WTC11 (cell line): ENCODE measurements around the gene ADCY2. TPM values are rescaled to one million over a fixed set of nuclear protein-coding genes. Genes with fewer than 3 reads are reported as not detected.
A peak's percentile ranks its signal among the peaks of the same experiment; 100 is the strongest.

Experiments
- ATAC-seq: fragments of 200-7000 bp; cut with Tn5 transposase; 2 replicates; pipeline ENCODE4 v1.10.0; 2021; ENCODE audit warnings: mild to moderate bottlenecking, moderate library complexity
- CTCF ChIA-PET: fragments of 300-600 bp; sonication (Branson Sonifier 250); formaldehyde crosslinking; loops from one replicate; lab custom pipeline; 2021; ENCODE audit warnings: antibody characterized with exemption; lab: Charles Lee
- POLR2A ChIA-PET: fragments of 350-600 bp; sonication (Branson Sonifier 250); formaldehyde crosslinking; loops from one replicate; lab custom pipeline; 2021; ENCODE audit warnings: antibody characterized with exemption; lab: Charles Lee
- DNase-seq: peaks from one replicate; pipeline ENCODE4 v3.0.0; 2021; ENCODE audit warnings: low spot score
- H3K27ac Mint-ChIP-seq: 2 replicates; pipeline ENCODE4 v1.8.0; 2021; ENCODE audit warnings: mixed read lengths
- H3K27me3 Mint-ChIP-seq: 2 replicates; pipeline ENCODE4 v1.8.0; 2021; ENCODE audit warnings: low read depth, mild to moderate bottlenecking, moderate library complexity, mixed read lengths
- H3K36me3 Mint-ChIP-seq: 2 replicates; pipeline ENCODE4 v1.8.0; 2021; ENCODE audit warnings: mixed read lengths
- H3K4me1 Mint-ChIP-seq: 2 replicates; pipeline ENCODE4 v1.8.0; 2022; ENCODE audit warnings: mixed read lengths
- H3K4me3 Mint-ChIP-seq: 2 replicates; pipeline ENCODE4 v1.8.0; 2021; ENCODE audit warnings: mild to moderate bottlenecking, moderate library complexity, mixed read lengths
- H3K9me3 Mint-ChIP-seq: 2 replicates; pipeline ENCODE4 v1.8.0; 2021; ENCODE audit warnings: mixed read lengths
- FOXK1 ChIP-seq: sonication (generic); formaldehyde crosslinking; IDR thresholded peaks from 2 replicates; pipeline ENCODE4 v1.8.0; 2022; ENCODE audit warnings: mild to moderate bottlenecking, moderate library complexity, missing genetic modification reagents
- HMGA2 ChIP-seq: fragments of 250-450 bp; sonication (Bioruptor Pico); IDR thresholded peaks from 2 replicates; pipeline ENCODE4 v1.4.0; 2021; ENCODE audit warnings: mild to moderate bottlenecking, moderate library complexity
- JAZF1 ChIP-seq: fragments of 250-450 bp; sonication (Bioruptor Pico); IDR thresholded peaks from 2 replicates; pipeline ENCODE4 v1.9.0; 2021; ENCODE audit warnings: moderate library complexity, mild to moderate bottlenecking, inconsistent platforms
- NR1H2 ChIP-seq: sonication (generic); formaldehyde crosslinking; IDR thresholded peaks from 2 replicates; pipeline ENCODE4 v1.9.0; 2021; ENCODE audit warnings: mild to moderate bottlenecking, moderate library complexity, missing genetic modification reagents
- NR3C1 ChIP-seq: sonication (generic); formaldehyde crosslinking; conservative IDR thresholded peaks from 2 replicates; pipeline ENCODE4 v1.8.1; 2023; ENCODE audit warnings: low read depth, mild to moderate bottlenecking, missing genetic modification reagents
- ZBTB21 ChIP-seq: sonication (generic); formaldehyde crosslinking; IDR thresholded peaks from 2 replicates; pipeline ENCODE4 v1.8.1; 2023; ENCODE audit warnings: mild to moderate bottlenecking, missing genetic modification reagents, borderline replicate concordance
- ZNF219 ChIP-seq: sonication (generic); formaldehyde crosslinking; IDR thresholded peaks from 2 replicates; pipeline ENCODE4 v1.8.0; 2023; ENCODE audit warnings: missing genetic modification reagents, mild to moderate bottlenecking, borderline replicate concordance
- ZNF671 ChIP-seq: fragments of 250-450 bp; sonication (Bioruptor Pico); IDR thresholded peaks from 2 replicates; pipeline ENCODE4 v1.8.0; 2021; ENCODE audit warnings: mild to moderate bottlenecking
- total RNA-seq: library from RNA; stranded (reverse); gene quantifications from 3 replicates; pipeline ENCODE4 v1.2.3, GENCODE V29; 2021
- TF ChIP-seq, protein P1 (sequence below): sonication (generic); formaldehyde crosslinking; IDR thresholded peaks from 2 replicates; pipeline ENCODE4 v1.8.1; 2022; ENCODE audit warnings: mild to moderate bottlenecking, moderate library complexity, missing genetic modification reagents
- TF ChIP-seq, protein P2 (sequence below): sonication (generic); formaldehyde crosslinking; IDR thresholded peaks from 2 replicates; pipeline ENCODE4 v1.8.1; 2023; ENCODE audit warnings: mild to moderate bottlenecking, missing genetic modification reagents, moderate library complexity
- TF ChIP-seq, protein P3 (sequence below): sonication (generic); formaldehyde crosslinking; IDR thresholded peaks from 2 replicates; pipeline ENCODE4 v1.8.1; 2022; ENCODE audit warnings: mild to moderate bottlenecking, missing genetic modification reagents, moderate library complexity, borderline replicate concordance
- TF ChIP-seq, protein P4 (sequence below): sonication (generic); formaldehyde crosslinking; IDR thresholded peaks from 2 replicates; pipeline ENCODE4 v1.8.0; 2022; ENCODE audit warnings: mild to moderate bottlenecking, missing genetic modification reagents
- TF ChIP-seq, protein P5 (sequence below): sonication (generic); formaldehyde crosslinking; IDR thresholded peaks from 2 replicates; pipeline ENCODE4 v1.8.0; 2023; ENCODE audit warnings: missing genetic modification reagents
- TF ChIP-seq, protein P6 (sequence below): sonication (generic); formaldehyde crosslinking; IDR thresholded peaks from 2 replicates; pipeline ENCODE4 v1.8.1; 2023; ENCODE audit warnings: mild to moderate bottlenecking, missing genetic modification reagents, moderate library complexity
- TF ChIP-seq, protein P7 (sequence below): fragments of 250-450 bp; sonication (Bioruptor Pico); conservative IDR thresholded peaks from 2 replicates; pipeline ENCODE4 v1.9.0; 2021; ENCODE audit warnings: mild to moderate bottlenecking
- TF ChIP-seq, protein P8 (sequence below): sonication (generic); formaldehyde crosslinking; IDR thresholded peaks from 2 replicates; pipeline ENCODE4 v1.8.0; 2022; ENCODE audit warnings: mild to moderate bottlenecking, missing genetic modification reagents

ADCY2 gene
- total RNA-seq, 1 experiment from 2014 or later = 142 TPM

DNA sequence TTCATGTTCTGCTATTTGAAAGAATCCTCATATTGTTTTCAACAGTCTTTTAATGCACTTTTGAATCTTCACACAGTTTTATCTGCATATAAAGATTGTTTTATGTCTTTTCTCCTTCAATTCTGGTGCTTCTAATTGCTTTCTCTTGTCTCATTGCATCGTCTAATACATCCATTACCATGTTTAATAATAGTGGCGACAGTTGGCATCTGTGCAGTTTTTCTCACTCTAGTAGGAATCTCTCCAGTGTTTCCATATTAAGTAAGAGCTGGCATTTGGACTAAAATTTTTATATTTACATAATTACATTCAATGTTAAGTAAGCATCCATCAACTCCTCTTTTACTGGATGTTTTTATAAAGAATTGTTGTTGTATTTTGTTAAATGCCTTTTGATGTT lies 49.9 kb downstream of the ADCY2 start (continued):
- TF ChIP-seq, protein P1, sequence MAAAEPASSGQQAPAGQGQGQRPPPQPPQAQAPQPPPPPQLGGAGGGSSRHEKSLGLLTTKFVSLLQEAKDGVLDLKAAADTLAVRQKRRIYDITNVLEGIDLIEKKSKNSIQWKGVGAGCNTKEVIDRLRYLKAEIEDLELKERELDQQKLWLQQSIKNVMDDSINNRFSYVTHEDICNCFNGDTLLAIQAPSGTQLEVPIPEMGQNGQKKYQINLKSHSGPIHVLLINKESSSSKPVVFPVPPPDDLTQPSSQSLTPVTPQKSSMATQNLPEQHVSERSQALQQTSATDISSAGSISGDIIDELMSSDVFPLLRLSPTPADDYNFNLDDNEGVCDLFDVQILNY (CRISPR knock-in tag) = no peak
- TF ChIP-seq JAZF1 (CRISPR knock-in tag) = no peak
- TF ChIP-seq, all 79 proteins: peak for 0

DNA sequence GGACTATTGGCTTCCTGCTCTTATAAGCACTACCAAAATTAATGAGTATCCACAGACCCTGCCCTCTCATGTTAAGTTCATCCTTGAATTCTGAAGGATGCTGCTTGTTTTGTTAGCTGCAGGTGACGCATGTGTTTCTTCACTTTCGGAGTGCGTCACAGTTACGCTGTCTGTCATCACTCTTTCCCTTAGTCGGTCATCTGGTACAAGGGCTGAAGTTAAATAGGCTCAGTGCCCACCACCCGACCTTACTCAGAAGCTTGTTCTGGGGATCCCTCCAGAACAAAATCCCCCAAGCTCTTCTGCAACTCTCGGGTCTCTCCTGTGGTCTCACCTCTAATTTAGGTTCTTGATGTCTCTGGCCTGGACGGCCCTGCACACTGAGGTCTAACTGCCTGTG lies 51.0 kb downstream of the ADCY2 start:
- no peak overlapping the region for H3K4me3 Mint-ChIP-seq
- peak overlapping the region; percentile 86 for H3K27ac Mint-ChIP-seq
- POLR2A ChIA-PET = no interaction called here
- no peak for TF ChIP-seq ZNF219 (CRISPR knock-in tag)
- no peak for TF ChIP-seq ZNF671 (CRISPR knock-in tag)
- H3K9me3 Mint-ChIP-seq = peaks cover 12% of the 10 kb centered on the region
- ATAC-seq = no peak
- H3K4me1 Mint-ChIP-seq = peaks cover 34% of the 10 kb centered on the region
- peaks cover 54% of the 10 kb centered on the region for H3K36me3 Mint-ChIP-seq
- H3K27me3 Mint-ChIP-seq = no peaks in the 10 kb centered on the region
- CTCF ChIA-PET = interaction anchor here (0.5 kb wide), 1 partner anchor 134 kb away, joined by 3 read pairs; no protein-coding TSS in a partner anchor
- DNase-seq = no peak

DNA sequence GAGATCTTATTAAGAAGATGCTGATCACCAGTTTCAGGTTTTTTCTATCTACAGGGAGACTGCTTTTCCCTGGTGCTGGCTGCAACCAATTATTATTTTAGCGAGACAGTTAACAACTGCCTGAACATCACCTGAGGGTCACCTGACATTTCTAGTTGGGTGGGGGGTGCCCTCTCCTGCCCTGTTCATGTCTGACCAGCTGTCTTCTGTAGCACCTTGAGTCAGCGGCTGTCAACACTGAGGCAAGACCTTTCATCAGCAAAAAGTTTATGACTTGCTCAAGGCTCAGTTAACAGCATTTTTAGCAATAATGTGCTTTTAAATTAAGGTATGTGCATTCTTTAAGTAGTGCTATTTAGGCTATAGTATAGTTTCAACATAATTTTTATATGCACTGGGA lies 58.0 kb downstream of the ADCY2 start:
- ChIA-PET CTCF (no interaction called here), POLR2A (no interaction called here)
- Mint-ChIP-seq H3K4me3 (no peak overlapping the region), H3K4me1 (peaks cover 50% of the 10 kb centered on the region), H3K9me3 (peaks cover 15% of the 10 kb centered on the region), H3K27ac (no peak overlapping the region; the same call in 1 of the 2 replicates), H3K36me3 (peaks cover 52% of the 10 kb centered on the region), H3K27me3 (no peaks in the 10 kb centered on the region)
- DNase-seq (no peak), ATAC-seq (peak; percentile 17)
- no peak for TF ChIP-seq NR1H2 (CRISPR knock-in tag)
- TF ChIP-seq, protein P2, sequence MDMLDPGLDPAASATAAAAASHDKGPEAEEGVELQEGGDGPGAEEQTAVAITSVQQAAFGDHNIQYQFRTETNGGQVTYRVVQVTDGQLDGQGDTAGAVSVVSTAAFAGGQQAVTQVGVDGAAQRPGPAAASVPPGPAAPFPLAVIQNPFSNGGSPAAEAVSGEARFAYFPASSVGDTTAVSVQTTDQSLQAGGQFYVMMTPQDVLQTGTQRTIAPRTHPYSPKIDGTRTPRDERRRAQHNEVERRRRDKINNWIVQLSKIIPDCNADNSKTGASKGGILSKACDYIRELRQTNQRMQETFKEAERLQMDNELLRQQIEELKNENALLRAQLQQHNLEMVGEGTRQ = peak; percentile 36; the same call in 1 of the 2 replicates
- TF ChIP-seq, protein P3, sequence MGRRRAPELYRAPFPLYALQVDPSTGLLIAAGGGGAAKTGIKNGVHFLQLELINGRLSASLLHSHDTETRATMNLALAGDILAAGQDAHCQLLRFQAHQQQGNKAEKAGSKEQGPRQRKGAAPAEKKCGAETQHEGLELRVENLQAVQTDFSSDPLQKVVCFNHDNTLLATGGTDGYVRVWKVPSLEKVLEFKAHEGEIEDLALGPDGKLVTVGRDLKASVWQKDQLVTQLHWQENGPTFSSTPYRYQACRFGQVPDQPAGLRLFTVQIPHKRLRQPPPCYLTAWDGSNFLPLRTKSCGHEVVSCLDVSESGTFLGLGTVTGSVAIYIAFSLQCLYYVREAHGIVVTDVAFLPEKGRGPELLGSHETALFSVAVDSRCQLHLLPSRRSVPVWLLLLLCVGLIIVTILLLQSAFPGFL (CRISPR knock-in tag) = no peak
- TF ChIP-seq FOXK1 (CRISPR knock-in tag) = no peak
- TF ChIP-seq, protein P4, sequence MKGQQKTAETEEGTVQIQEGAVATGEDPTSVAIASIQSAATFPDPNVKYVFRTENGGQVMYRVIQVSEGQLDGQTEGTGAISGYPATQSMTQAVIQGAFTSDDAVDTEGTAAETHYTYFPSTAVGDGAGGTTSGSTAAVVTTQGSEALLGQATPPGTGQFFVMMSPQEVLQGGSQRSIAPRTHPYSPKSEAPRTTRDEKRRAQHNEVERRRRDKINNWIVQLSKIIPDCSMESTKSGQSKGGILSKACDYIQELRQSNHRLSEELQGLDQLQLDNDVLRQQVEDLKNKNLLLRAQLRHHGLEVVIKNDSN (CRISPR knock-in tag) = 0 out of 2 replicates have a peak, but pooled peaks have one; percentile 16
- TF ChIP-seq, protein P5, sequence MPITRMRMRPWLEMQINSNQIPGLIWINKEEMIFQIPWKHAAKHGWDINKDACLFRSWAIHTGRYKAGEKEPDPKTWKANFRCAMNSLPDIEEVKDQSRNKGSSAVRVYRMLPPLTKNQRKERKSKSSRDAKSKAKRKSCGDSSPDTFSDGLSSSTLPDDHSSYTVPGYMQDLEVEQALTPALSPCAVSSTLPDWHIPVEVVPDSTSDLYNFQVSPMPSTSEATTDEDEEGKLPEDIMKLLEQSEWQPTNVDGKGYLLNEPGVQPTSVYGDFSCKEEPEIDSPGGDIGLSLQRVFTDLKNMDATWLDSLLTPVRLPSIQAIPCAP = no peak
- TF ChIP-seq NR3C1 (CRISPR knock-in tag) = no peak
- TF ChIP-seq, protein P6, sequence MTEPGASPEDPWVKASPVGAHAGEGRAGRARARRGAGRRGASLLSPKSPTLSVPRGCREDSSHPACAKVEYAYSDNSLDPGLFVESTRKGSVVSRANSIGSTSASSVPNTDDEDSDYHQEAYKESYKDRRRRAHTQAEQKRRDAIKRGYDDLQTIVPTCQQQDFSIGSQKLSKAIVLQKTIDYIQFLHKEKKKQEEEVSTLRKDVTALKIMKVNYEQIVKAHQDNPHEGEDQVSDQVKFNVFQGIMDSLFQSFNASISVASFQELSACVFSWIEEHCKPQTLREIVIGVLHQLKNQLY (CRISPR knock-in tag) = no peak

DNA sequence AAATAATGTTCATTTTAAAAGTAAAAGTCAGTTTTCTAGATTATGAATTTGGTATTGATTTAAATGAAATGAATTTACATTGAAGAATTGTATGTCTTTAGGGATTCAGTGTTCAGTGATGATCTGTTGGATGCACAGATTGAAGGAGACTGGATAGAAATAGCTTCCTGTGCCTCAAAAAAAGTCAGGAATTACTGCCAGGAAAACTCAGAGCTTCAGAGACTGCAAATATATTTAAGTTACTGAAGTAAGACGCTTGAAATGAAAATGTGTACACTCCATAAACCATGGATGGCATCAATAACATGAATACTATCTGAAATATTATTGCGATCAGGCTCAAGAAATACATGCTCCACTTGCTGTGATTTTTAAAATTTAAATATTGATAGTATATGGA lies 60.3 kb downstream of the ADCY2 start:
- DNase-seq = no peak
- Mint-ChIP-seq H3K27ac (no peak overlapping the region), H3K4me1 (peaks cover 66% of the 10 kb centered on the region), H3K27me3 (no peaks in the 10 kb centered on the region), H3K4me3 (no peak overlapping the region), H3K9me3 (peaks cover 4% of the 10 kb centered on the region), H3K36me3 (peaks cover 41% of the 10 kb centered on the region)
- CTCF ChIA-PET = no interaction called here
- TF ChIP-seq ZNF219 (CRISPR knock-in tag) (no peak), HMGA2 (CRISPR knock-in tag) (0 out of 2 replicates have a peak, but pooled peaks have one; percentile 17), ZBTB21 (CRISPR knock-in tag) (no peak)
- TF ChIP-seq, protein P2 = no peak
- TF ChIP-seq, protein P7, sequence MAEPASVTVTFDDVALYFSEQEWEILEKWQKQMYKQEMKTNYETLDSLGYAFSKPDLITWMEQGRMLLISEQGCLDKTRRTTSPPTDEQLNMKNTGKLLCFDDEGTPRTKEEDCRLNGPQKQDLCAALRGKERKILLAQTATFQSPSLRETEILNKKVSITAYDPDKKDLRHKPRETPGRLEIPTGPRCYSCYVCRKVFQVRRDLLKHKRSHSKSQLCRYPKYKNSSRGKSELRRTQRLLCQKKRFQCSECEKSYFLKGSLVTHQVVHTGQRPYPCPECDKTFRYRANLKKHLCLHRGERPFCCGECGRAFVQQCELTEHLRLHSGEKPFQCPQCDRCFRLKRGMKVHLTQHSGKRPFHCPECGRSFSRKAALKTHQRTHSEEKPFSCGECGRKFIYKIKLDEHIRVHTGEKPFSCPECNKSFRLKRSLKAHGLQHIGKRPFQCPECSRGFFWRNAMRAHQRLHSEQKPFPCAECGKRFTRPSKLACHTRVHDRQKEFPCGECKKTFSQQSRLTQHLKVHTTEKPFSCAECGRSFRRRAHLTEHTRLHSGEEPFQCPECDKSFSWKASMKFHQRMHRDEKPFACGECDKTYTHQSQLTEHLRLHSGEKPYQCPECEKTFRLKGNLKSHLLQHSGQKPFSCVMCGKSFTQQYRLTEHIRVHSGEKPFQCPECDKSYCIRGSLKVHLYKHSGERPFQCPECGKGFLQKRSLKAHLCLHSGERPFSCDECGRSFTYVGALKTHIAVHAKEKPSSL (CRISPR knock-in tag) = no peak
- TF ChIP-seq, protein P8, sequence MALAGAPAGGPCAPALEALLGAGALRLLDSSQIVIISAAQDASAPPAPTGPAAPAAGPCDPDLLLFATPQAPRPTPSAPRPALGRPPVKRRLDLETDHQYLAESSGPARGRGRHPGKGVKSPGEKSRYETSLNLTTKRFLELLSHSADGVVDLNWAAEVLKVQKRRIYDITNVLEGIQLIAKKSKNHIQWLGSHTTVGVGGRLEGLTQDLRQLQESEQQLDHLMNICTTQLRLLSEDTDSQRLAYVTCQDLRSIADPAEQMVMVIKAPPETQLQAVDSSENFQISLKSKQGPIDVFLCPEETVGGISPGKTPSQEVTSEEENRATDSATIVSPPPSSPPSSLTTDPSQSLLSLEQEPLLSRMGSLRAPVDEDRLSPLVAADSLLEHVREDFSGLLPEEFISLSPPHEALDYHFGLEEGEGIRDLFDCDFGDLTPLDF (CRISPR knock-in tag) = no peak
- TF ChIP-seq, protein P4 (CRISPR knock-in tag) = no peak
- POLR2A ChIA-PET = no interaction called here
- no peak for ATAC-seq
